Ishikawa (cell line): Measurements from ENCODE around the gene RPS6KA2.

ENCODE experiments used
- CEBPB ChIP-seq: IDR thresholded peaks from 2 replicates; pipeline ENCODE4 v1.6.1; 2012
- CREB1 ChIP-seq: IDR thresholded peaks from 2 replicates; pipeline ENCODE4 v1.6.1; 2012; ENCODE audit warnings: low read depth

GRCh38 chr6:166567107-166567506, 59.9 kb downstream of the RPS6KA2 start:
- TF ChIP-seq CREB1 (no peak), CEBPB (no peak)
